Panc1 (cell line): Measurements from ENCODE around the gene COL27A1. TPM values are rescaled to one million over a fixed set of nuclear protein-coding genes. Genes with fewer than 3 reads are reported as not detected.

Experiments
- ATAC-seq: fragments of 200-7000 bp; cut with Tn5 transposase; 2 replicates; pipeline ENCODE4 v1.9.1; 2020; ENCODE audit warnings: mild to moderate bottlenecking, moderate library complexity
- BruUV-seq: library from RNA; stranded (reverse); fragments of 400-500 nt; replicated peaks from 2 replicates; lab custom pipeline; 2021; lab: Mats Ljungman, UMichigan
- CTCF ChIA-PET: fragments of 300-600 bp; sonication (Branson Sonifier 250); formaldehyde crosslinking; loops from one replicate; lab custom pipeline; 2022; ENCODE audit warnings: antibody characterized with exemption; lab: Charles Lee
- POLR2A ChIA-PET: fragments of 300-600 bp; sonication (Branson Sonifier 250); formaldehyde crosslinking; loops from one replicate; lab custom pipeline; 2022; ENCODE audit warnings: antibody characterized with exemption; lab: Charles Lee
- DNase-seq: peaks from one replicate; pipeline ENCODE4 v3.0.0-alpha.2; 2010; ENCODE audit warnings: low read depth, low spot score
- H3K27ac ChIP-seq: 2 replicates; pipeline ENCODE4 v1.5.1; 2011; ENCODE audit warnings: mild to moderate bottlenecking, low read length, inconsistent platforms
- H3K27me3 ChIP-seq: fragments of 200-500 bp; sonication (Bioruptor generic); 2 replicates; pipeline ENCODE4 v1.6.0; 2014; ENCODE audit warnings: low read length, inconsistent platforms; ENCODE audit not compliant: control insufficient read depth, insufficient read depth
- H3K36me3 ChIP-seq: fragments of 200-500 bp; sonication (Bioruptor generic); 2 replicates; pipeline ENCODE4 v1.5.1; 2014; ENCODE audit warnings: inconsistent platforms, mild to moderate bottlenecking, low read length, moderate library complexity; ENCODE audit not compliant: control insufficient read depth, insufficient read depth
- H3K4me1 ChIP-seq: 2 replicates; pipeline ENCODE4 v1.5.1; 2011; ENCODE audit warnings: inconsistent platforms, mild to moderate bottlenecking, low read length, moderate library complexity; ENCODE audit not compliant: control insufficient read depth, insufficient read depth
- H3K4me3 ChIP-seq, 2 experiments: 2 replicates each; pipeline ENCODE4 v1.5.1; 2011 to 2012; ENCODE audit warnings: low read depth in 2 of 2, low read length in 2 of 2, mild to moderate bottlenecking in 2 of 2, inconsistent platforms in 1 of 2, moderate library complexity in 1 of 2
- H3K9me3 ChIP-seq: fragments of 200-500 bp; sonication (Bioruptor generic); 2 replicates; pipeline ENCODE4 v1.5.1; 2014; ENCODE audit warnings: low read depth, mild to moderate bottlenecking, inconsistent platforms, low read length, moderate library complexity; ENCODE audit not compliant: control insufficient read depth, insufficient read depth
- POLR2AphosphoS5 ChIP-seq: IDR thresholded peaks from 2 replicates; pipeline ENCODE4 v1.6.1; 2012; ENCODE audit warnings: mild to moderate bottlenecking, low read depth, low read length, moderate library complexity
- SIN3A ChIP-seq: IDR thresholded peaks from 2 replicates; pipeline ENCODE4 v1.6.1; 2012; ENCODE audit warnings: low read depth, mild to moderate bottlenecking, low read length, moderate library complexity, borderline replicate concordance; ENCODE audit not compliant: insufficient read depth
- TCF7L2 ChIP-seq: IDR thresholded peaks from 2 replicates; pipeline ENCODE4 v1.6.1; 2011; ENCODE audit warnings: mild to moderate bottlenecking, low read depth, low read length, inconsistent platforms
- in situ Hi-C: cut with HindIII; loops from 2 replicates; pipeline ENCODE4 v1.10.0; 2016; ENCODE audit warnings: low sequenced_read_pairs, low pct_unique_long_range_greater_than_20kb
- intact Hi-C: fragments of 100-400 bp; cut with micrococcal nuclease; formaldehyde crosslinking; loops from one replicate; pipeline ENCODE4 v1.10.0; 2022; ENCODE audit not compliant: unreplicated experiment
- total RNA-seq: library from RNA; stranded (reverse); gene quantifications from one replicate; pipeline ENCODE4 v1.2.1, GENCODE V29; 2021; ENCODE audit not compliant: unreplicated experiment
- TF ChIP-seq, protein P1 (sequence below): fragments of 450-650 bp; IDR thresholded peaks from 2 replicates; pipeline ENCODE4 v1.5.1; 2017; ENCODE audit warnings: mild to moderate bottlenecking
- TF ChIP-seq, protein P2 (sequence below), 2 experiments: IDR thresholded peaks; 2 replicates each; pipeline ENCODE4 v1.6.1; 2011 to 2012; ENCODE audit warnings: low read depth in 2 of 2, control low read depth in 1 of 2, low read length in 1 of 2, mild to moderate bottlenecking in 1 of 2, moderate library complexity in 1 of 2; ENCODE audit not compliant: insufficient read depth in 1 of 2

The COL27A1 gene
- total RNA-seq, 1 experiment from 2014 or later, result 5.1 TPM

DNA sequence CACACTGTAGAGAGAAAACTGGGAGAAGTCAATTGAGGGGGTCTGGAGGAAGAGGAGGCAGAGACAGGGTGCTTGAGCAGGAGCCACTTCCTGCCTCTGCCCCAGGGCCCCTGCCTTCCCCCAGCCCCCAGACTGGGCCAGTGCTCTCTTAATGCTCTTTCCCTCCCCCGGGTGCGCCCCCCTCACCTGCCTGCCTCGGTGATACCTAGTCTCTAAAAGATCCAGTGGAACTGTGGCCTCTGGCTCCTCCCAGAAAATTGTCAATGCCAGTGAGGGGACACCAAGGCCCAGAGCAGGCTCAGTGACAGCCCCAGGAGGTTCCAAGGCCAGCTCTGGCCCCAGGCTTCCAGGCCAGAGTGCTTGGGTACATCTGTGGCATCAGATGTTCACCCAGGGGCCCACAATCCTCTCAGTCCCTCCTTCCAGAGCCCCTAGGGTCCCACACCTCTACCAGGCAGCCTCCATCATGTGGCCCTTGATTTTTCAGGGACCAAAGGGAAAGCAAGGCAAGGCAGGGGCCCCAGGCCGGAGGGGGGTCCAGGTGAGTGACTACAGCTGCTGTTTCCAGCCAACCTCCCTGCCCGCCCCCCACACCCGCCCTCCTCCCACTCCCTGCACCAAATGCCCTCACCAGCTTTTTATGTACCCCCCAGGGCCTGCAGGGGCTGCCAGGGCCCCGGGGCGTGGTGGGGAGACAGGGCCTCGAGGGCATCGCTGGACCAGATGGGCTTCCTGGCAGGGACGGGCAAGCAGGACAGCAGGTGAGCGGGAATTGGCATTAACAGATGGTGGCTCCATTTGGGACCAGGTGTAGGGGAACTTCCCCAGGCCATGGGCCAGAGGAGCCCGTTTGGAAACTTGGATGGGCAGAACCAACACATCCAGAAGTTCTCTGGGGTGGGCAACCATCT is 134.5 kb downstream of the COL27A1 start:
- BruUV-seq, result no TSS peak
- H3K36me3 ChIP-seq, result no peaks in the 10 kb centered on the region
- 0 out of 2 replicates have a peak, but pooled peaks cover 2% of the 10 kb centered on the region for H3K9me3 ChIP-seq
- DNase-seq (no peak), ATAC-seq (0 out of 2 replicates have a peak, but pooled peaks have one; percentile 4)
- no peak overlapping the region for H3K4me3 ChIP-seq
- ChIA-PET CTCF (interaction anchor here (1.7 to 1.8 kb wide), 2 partner anchors 182 to 207 kb away, joined by 13 to 15 read pairs; no protein-coding TSS in a partner anchor), POLR2A (no interaction called here)
- intact Hi-C loops (loop anchor here (2.0 kb wide), 1 partner anchor 135 kb away; the partner anchor contains the start of gene COL27A1), in situ Hi-C loops (no loop called here)
- H3K4me1 ChIP-seq, result peaks cover 15% of the 10 kb centered on the region
- no peak for TF ChIP-seq SIN3A
- TF ChIP-seq TCF7L2, result no peak
- TF ChIP-seq, protein P1, sequence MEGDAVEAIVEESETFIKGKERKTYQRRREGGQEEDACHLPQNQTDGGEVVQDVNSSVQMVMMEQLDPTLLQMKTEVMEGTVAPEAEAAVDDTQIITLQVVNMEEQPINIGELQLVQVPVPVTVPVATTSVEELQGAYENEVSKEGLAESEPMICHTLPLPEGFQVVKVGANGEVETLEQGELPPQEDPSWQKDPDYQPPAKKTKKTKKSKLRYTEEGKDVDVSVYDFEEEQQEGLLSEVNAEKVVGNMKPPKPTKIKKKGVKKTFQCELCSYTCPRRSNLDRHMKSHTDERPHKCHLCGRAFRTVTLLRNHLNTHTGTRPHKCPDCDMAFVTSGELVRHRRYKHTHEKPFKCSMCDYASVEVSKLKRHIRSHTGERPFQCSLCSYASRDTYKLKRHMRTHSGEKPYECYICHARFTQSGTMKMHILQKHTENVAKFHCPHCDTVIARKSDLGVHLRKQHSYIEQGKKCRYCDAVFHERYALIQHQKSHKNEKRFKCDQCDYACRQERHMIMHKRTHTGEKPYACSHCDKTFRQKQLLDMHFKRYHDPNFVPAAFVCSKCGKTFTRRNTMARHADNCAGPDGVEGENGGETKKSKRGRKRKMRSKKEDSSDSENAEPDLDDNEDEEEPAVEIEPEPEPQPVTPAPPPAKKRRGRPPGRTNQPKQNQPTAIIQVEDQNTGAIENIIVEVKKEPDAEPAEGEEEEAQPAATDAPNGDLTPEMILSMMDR, result no peak
- TF ChIP-seq POLR2AphosphoS5, result no peak
- TF ChIP-seq, protein P2, sequence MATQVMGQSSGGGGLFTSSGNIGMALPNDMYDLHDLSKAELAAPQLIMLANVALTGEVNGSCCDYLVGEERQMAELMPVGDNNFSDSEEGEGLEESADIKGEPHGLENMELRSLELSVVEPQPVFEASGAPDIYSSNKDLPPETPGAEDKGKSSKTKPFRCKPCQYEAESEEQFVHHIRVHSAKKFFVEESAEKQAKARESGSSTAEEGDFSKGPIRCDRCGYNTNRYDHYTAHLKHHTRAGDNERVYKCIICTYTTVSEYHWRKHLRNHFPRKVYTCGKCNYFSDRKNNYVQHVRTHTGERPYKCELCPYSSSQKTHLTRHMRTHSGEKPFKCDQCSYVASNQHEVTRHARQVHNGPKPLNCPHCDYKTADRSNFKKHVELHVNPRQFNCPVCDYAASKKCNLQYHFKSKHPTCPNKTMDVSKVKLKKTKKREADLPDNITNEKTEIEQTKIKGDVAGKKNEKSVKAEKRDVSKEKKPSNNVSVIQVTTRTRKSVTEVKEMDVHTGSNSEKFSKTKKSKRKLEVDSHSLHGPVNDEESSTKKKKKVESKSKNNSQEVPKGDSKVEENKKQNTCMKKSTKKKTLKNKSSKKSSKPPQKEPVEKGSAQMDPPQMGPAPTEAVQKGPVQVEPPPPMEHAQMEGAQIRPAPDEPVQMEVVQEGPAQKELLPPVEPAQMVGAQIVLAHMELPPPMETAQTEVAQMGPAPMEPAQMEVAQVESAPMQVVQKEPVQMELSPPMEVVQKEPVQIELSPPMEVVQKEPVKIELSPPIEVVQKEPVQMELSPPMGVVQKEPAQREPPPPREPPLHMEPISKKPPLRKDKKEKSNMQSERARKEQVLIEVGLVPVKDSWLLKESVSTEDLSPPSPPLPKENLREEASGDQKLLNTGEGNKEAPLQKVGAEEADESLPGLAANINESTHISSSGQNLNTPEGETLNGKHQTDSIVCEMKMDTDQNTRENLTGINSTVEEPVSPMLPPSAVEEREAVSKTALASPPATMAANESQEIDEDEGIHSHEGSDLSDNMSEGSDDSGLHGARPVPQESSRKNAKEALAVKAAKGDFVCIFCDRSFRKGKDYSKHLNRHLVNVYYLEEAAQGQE (IDR thresholded peaks at IDR 0.05; ENCODE audit: insufficient read depth in 1 of 2, low read depth in 2 of 2, low read length in 1 of 2), result no peak
- H3K27ac ChIP-seq, result no peak overlapping the region
- no peaks in the 10 kb centered on the region for H3K27me3 ChIP-seq

DNA sequence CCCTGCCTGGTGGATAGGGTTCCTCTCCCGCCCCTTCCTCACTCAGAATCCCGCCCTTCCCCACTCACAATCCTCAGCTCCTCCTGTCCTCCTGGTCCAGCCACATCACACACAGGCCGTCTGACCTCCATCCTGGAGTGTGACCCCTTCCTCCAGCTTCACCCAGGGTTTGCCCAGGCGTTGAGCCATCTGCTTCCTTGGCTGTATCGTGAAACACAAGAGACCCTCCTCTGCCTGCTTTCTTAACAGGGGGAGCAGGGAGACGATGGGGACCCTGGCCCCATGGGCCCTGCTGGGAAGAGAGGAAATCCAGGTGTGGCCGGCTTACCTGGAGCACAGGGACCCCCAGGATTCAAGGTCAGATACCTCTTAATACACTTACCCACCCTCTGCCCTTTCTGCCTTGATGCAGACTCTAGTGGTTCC is 135.2 kb downstream of the COL27A1 start:
- ATAC-seq (peak; percentile 22), DNase-seq (no peak)
- CTCF ChIA-PET, result interaction anchor here (0.6 to 1.8 kb wide), 6 partner anchors 53 to 208 kb away, joined by 3 to 15 read pairs (median 6); no protein-coding TSS in a partner anchor
- no peak overlapping the region for H3K27ac ChIP-seq
- H3K4me1 ChIP-seq, result peaks cover 15% of the 10 kb centered on the region
- no peaks in the 10 kb centered on the region; the same call in 1 of the 2 replicates for H3K36me3 ChIP-seq
- POLR2A ChIA-PET, result no interaction called here
- H3K9me3 ChIP-seq, result 0 out of 2 replicates have a peak, but pooled peaks cover 6% of the 10 kb centered on the region
- no peak overlapping the region for H3K4me3 ChIP-seq
- no peaks in the 10 kb centered on the region for H3K27me3 ChIP-seq
- intact Hi-C loops (loop anchor here (2.0 kb wide), 1 partner anchor 136 kb away; the partner anchor contains the start of gene COL27A1), in situ Hi-C loops (no loop called here)
- no TSS peak for BruUV-seq
- TF ChIP-seq SIN3A, result no peak
- TF ChIP-seq, protein P1, result no peak
- TF ChIP-seq, protein P2 (IDR thresholded peaks at IDR 0.05; ENCODE audit: insufficient read depth in 1 of 2, low read depth in 2 of 2, low read length in 1 of 2), result no peak
- no peak for TF ChIP-seq POLR2AphosphoS5
- TF ChIP-seq TCF7L2, result no peak
